IMR-90 (cell line): Measurements from ENCODE around the gene NOS2. TPM values are rescaled to one million over a fixed set of nuclear protein-coding genes. Genes with fewer than 3 reads are reported as not detected.

Source experiments
- ATAC-seq: fragments of 200-7000 bp; cut with Tn5 transposase; 2 replicates; pipeline ENCODE4 v1.9.1; 2020; ENCODE audit warnings: low read depth, mild to moderate bottlenecking, moderate library complexity
- BruUV-seq: library from RNA; stranded (reverse); fragments of 400-500 nt; replicated peaks from 2 replicates; lab custom pipeline; 2021; lab: Mats Ljungman, UMichigan
- CTCF ChIA-PET: fragments of 300-600 bp; formaldehyde crosslinking; extraction: SDS; loops from one replicate; lab custom pipeline; 2021; ENCODE audit warnings: antibody characterized with exemption; lab: Yijun Ruan, JAX
- POLR2A ChIA-PET: fragments of 300-600 bp; sonication (Branson Sonifier 250); formaldehyde crosslinking; loops from one replicate; lab custom pipeline; 2022; ENCODE audit warnings: antibody characterized with exemption; ENCODE audit not compliant: unreplicated experiment; lab: Charles Lee
- DNase-seq: peaks from one replicate; pipeline ENCODE4 v3.0.0; 2013
- H2AFZ ChIP-seq: replicated peaks from 2 replicates; pipeline ENCODE3; 2013; ENCODE audit warnings: low read length, mild to moderate bottlenecking; ENCODE audit not compliant: poor library complexity
- H2AK5ac ChIP-seq: 2 replicates; pipeline ENCODE4 v1.6.1; 2013; ENCODE audit warnings: low read depth, low read length, inconsistent platforms
- H2AK9ac ChIP-seq: replicated peaks from 2 replicates; pipeline ENCODE3; 2013; ENCODE audit warnings: mild to moderate bottlenecking, low read depth, low read length, moderate library complexity; ENCODE audit not compliant: poor library complexity
- H2BK120ac ChIP-seq: 2 replicates; pipeline ENCODE4 v1.6.1; 2013; ENCODE audit warnings: low read depth, low read length, inconsistent platforms
- H2BK15ac ChIP-seq: 3 replicates; pipeline ENCODE4 v1.6.1; 2013; ENCODE audit warnings: low read depth, low read length, inconsistent platforms
- H2BK20ac ChIP-seq: 2 replicates; pipeline ENCODE4 v1.6.1; 2013; ENCODE audit warnings: low read depth, mild to moderate bottlenecking, inconsistent platforms, low read length, moderate library complexity
- H2BK5ac ChIP-seq: 2 replicates; pipeline ENCODE4 v1.6.1; 2013; ENCODE audit warnings: mild to moderate bottlenecking, low read depth, low read length, inconsistent platforms; ENCODE audit not compliant: poor library complexity, severe bottlenecking
- H3K14ac ChIP-seq: replicated peaks from 2 replicates; pipeline ENCODE4 v1.6.1; 2013; ENCODE audit warnings: low read depth, low read length, inconsistent platforms
- H3K18ac ChIP-seq: 2 replicates; pipeline ENCODE4 v1.6.1; 2013; ENCODE audit warnings: low read depth, low read length, control low read depth
- H3K23ac ChIP-seq: 2 replicates; pipeline ENCODE4 v1.6.1; 2013; ENCODE audit warnings: low read depth, low read length, inconsistent platforms
- H3K27ac ChIP-seq: 2 replicates; pipeline ENCODE4 v1.5.1; 2013; ENCODE audit warnings: mild to moderate bottlenecking, control low read depth, low read length; ENCODE audit not compliant: insufficient read depth
- H3K27me3 ChIP-seq: 2 replicates; pipeline ENCODE4 v1.6.1; 2013; ENCODE audit warnings: low read length; ENCODE audit not compliant: control insufficient read depth, insufficient read depth
- H3K36me3 ChIP-seq: 2 replicates; pipeline ENCODE4 v1.6.1; 2013; ENCODE audit warnings: low read length, mixed read lengths; ENCODE audit not compliant: control insufficient read depth, insufficient read depth
- H3K4ac ChIP-seq: 2 replicates; pipeline ENCODE4 v1.6.1; 2013; ENCODE audit warnings: low read depth, low read length, inconsistent platforms
- H3K4me1 ChIP-seq: 2 replicates; pipeline ENCODE4 v1.6.1; 2013; ENCODE audit warnings: low read length, mixed read lengths; ENCODE audit not compliant: control insufficient read depth, insufficient read depth
- H3K4me2 ChIP-seq: 2 replicates; pipeline ENCODE4 v1.6.1; 2013; ENCODE audit warnings: low read depth, mild to moderate bottlenecking, control low read depth, low read length, moderate library complexity
- H3K4me3 ChIP-seq: 2 replicates; pipeline ENCODE4 v1.5.1; 2013; ENCODE audit warnings: low read depth, mild to moderate bottlenecking, control low read depth, low read length, moderate library complexity; ENCODE audit not compliant: insufficient read depth
- H3K56ac ChIP-seq: 2 replicates; pipeline ENCODE4 v1.6.1; 2013; ENCODE audit warnings: low read length, inconsistent platforms; ENCODE audit not compliant: insufficient read depth; ENCODE audit errors: extremely low read depth
- H3K79me1 ChIP-seq, 2 experiments: 2 replicates each; pipeline ENCODE4 v1.6.1; 2013; ENCODE audit warnings: low read length in 2 of 2, inconsistent platforms in 1 of 2, low read depth in 1 of 2
- H3K9ac ChIP-seq: 2 replicates; pipeline ENCODE4 v1.6.1; 2013; ENCODE audit warnings: low read depth, low read length, control low read depth
- H3K9me1 ChIP-seq: 2 replicates; pipeline ENCODE4 v1.6.1; 2013; ENCODE audit warnings: low read length, inconsistent platforms; ENCODE audit not compliant: insufficient read depth
- H3K9me3 ChIP-seq: 2 replicates; pipeline ENCODE4 v1.6.1; 2013; ENCODE audit warnings: low read length; ENCODE audit not compliant: control insufficient read depth, insufficient read depth
- H4K20me1 ChIP-seq: 2 replicates; pipeline ENCODE4 v1.6.1; 2013; ENCODE audit warnings: low read length, inconsistent platforms; ENCODE audit not compliant: insufficient read depth
- H4K5ac ChIP-seq: 2 replicates; pipeline ENCODE4 v1.6.1; 2013; ENCODE audit warnings: mild to moderate bottlenecking, low read depth, low read length, control low read depth
- H4K8ac ChIP-seq, 2 experiments: 2 replicates each; pipeline ENCODE4 v1.6.1; 2013; ENCODE audit warnings: low read depth in 2 of 2, low read length in 2 of 2, control low read depth in 1 of 2, inconsistent platforms in 1 of 2
- H4K91ac ChIP-seq: 2 replicates; pipeline ENCODE4 v1.6.1; 2013; ENCODE audit warnings: low read depth, low read length, inconsistent platforms; ENCODE audit not compliant: insufficient read depth
- BHLHE40 ChIP-seq: fragments of 150-350 bp; IDR thresholded peaks from 2 replicates; pipeline ENCODE4 v1.6.1; 2016; ENCODE audit warnings: mild to moderate bottlenecking, low read depth, low read length
- CEBPB ChIP-seq: IDR thresholded peaks from 2 replicates; pipeline ENCODE4 v1.6.1; 2012; ENCODE audit warnings: low read depth, low read length, improper control_type of control experiment
- CHD1 ChIP-seq: IDR thresholded peaks from 2 replicates; pipeline ENCODE4 v1.6.1; 2012; ENCODE audit warnings: low read depth, low read length, improper control_type of control experiment
- CTCF ChIP-seq: conservative IDR thresholded peaks from 2 replicates; pipeline ENCODE4 v1.5.1; 2012; ENCODE audit warnings: mild to moderate bottlenecking, low read depth, low read length, improper control_type of control experiment
- ELK1 ChIP-seq: fragments of 150-350 bp; IDR thresholded peaks from 2 replicates; pipeline ENCODE4 v1.6.1; 2016; ENCODE audit warnings: low read depth, mild to moderate bottlenecking, low read length, moderate library complexity, borderline replicate concordance
- FOS ChIP-seq: fragments of 150-350 bp; IDR thresholded peaks from 2 replicates; pipeline ENCODE4 v1.6.1; 2016; ENCODE audit warnings: low read depth, low read length
- MAFK ChIP-seq: IDR thresholded peaks from 2 replicates; pipeline ENCODE4 v1.6.1; 2012; ENCODE audit warnings: low read depth, low read length, improper control_type of control experiment
- MAZ ChIP-seq: IDR thresholded peaks from 2 replicates; pipeline ENCODE4 v1.6.1; 2012; ENCODE audit warnings: low read depth, mild to moderate bottlenecking, low read length, improper control_type of control experiment, moderate library complexity, borderline replicate concordance
- MXI1 ChIP-seq: IDR thresholded peaks from 2 replicates; pipeline ENCODE4 v1.6.1; 2012; ENCODE audit warnings: low read depth, mild to moderate bottlenecking, low read length, moderate library complexity, borderline replicate concordance
- NFE2L2 ChIP-seq: fragments of 150-350 bp; IDR thresholded peaks from 2 replicates; pipeline ENCODE4 v1.6.1; 2016; ENCODE audit warnings: low read depth, mild to moderate bottlenecking, low read length
- POLR2A ChIP-seq: IDR thresholded peaks from 2 replicates; pipeline ENCODE4 v1.6.1; 2012; ENCODE audit warnings: mild to moderate bottlenecking, low read depth, low read length
- RAD21 ChIP-seq: IDR thresholded peaks from 2 replicates; pipeline ENCODE4 v1.6.1; 2012; ENCODE audit warnings: low read length, improper control_type of control experiment
- RCOR1 ChIP-seq: IDR thresholded peaks from 2 replicates; pipeline ENCODE4 v1.6.1; 2012; ENCODE audit warnings: mild to moderate bottlenecking, low read length, improper control_type of control experiment; ENCODE audit not compliant: insufficient replicate concordance
- RFX5 ChIP-seq: IDR thresholded peaks from 2 replicates; pipeline ENCODE4 v1.8.0; 2012; ENCODE audit warnings: low read depth, mild to moderate bottlenecking, low read length, moderate library complexity
- SMC3 ChIP-seq: fragments of 150-350 bp; IDR thresholded peaks from 2 replicates; pipeline ENCODE4 v1.6.1; 2016; ENCODE audit warnings: low read depth, mild to moderate bottlenecking, antibody characterized with exemption, low read length, moderate library complexity
- WGBS, 2 experiments: methylation state at CpG; one replicate each; pipeline versions ENCODE4 v1.1.5 to v1.1.7; 2013; ENCODE audit warnings: missing lambda C conversion rate in 2 of 2; ENCODE audit not compliant: insufficient read length in 1 of 2; ENCODE audit errors: extremely low coverage in 2 of 2; 5-methylcytosine and 5-hydroxymethylcytosine counted together
- dilution Hi-C: fragments of 300-500 bp; cut with HindIII; formaldehyde crosslinking; loops from one replicate; pipeline ENCODE4 v1.14.3; 2018; ENCODE audit warnings: low sequenced_read_pairs; ENCODE audit not compliant: unreplicated experiment
- in situ Hi-C: fragments of 300-500 bp; cut with MboI; formaldehyde crosslinking; loops from 3 replicates; pipeline ENCODE4 v1.14.3; 2019; ENCODE audit warnings: low sequenced_read_pairs, inconsistent platforms, mixed read lengths
- intact Hi-C: fragments of 100-400 bp; cut with micrococcal nuclease; formaldehyde crosslinking; loops from 2 replicates; pipeline ENCODE4 v1.10.0; 2022
- polyA plus RNA-seq, 3 experiments: library from polyadenylated mRNA; depleted of rRNA; stranded (reverse); fragments of >200 nt; gene quantifications; 2 replicates each; pipeline ENCODE4 v1.2.3, GENCODE V29; 2012; ENCODE audit warnings: low replicate concordance in 1 of 3
- total RNA-seq: library from RNA; depleted of rRNA; stranded (reverse); fragments of >200 nt; gene quantifications from 2 replicates; pipeline ENCODE4 v1.2.3, GENCODE V29; 2012
- TF ChIP-seq, protein P1 (sequence below): fragments of 150-350 bp; IDR thresholded peaks from 2 replicates; pipeline ENCODE4 v1.6.1; 2017; ENCODE audit warnings: mild to moderate bottlenecking, antibody characterized with exemption, low read length, low read depth

NOS2 gene
- total and polyA plus RNA-seq, 2 of the 4 experiments (the other 2 are of a cell fraction) = under 0.01 TPM; not detected in 1

- no TSS peak for BruUV-seq
- Histone ChIP-seq H2BK15ac (no peak overlapping the region), H4K8ac (no peak overlapping the region), H2AFZ (no peak overlapping the region), H2AK9ac (no peak overlapping the region), H3K4me1 (no peaks in the 10 kb centered on the region), H3K9ac (no peak overlapping the region), H3K14ac (no peak overlapping the region), H4K20me1 (no peaks in the 10 kb centered on the region), H3K27me3 (peaks cover 1% of the 10 kb centered on the region), H3K18ac (no peak overlapping the region), H3K36me3 (no peaks in the 10 kb centered on the region), H2BK20ac (no peak overlapping the region), H3K56ac (no peak overlapping the region), H3K79me1 (no peaks in the 10 kb centered on the region), H4K91ac (no peak overlapping the region), H3K9me3 (no peaks in the 10 kb centered on the region), H2AK5ac (no peak overlapping the region), H3K27ac (no peak overlapping the region), H3K23ac (no peak overlapping the region), H3K4me3 (no peak overlapping the region), H3K4ac (no peak overlapping the region), H3K9me1 (no peaks in the 10 kb centered on the region), H4K5ac (no peak overlapping the region), H3K4me2 (no peak overlapping the region), H2BK5ac (no peak overlapping the region), H2BK120ac (no peak overlapping the region)
- intact Hi-C loops (no loop called here), dilution Hi-C loops (no loop called here), in situ Hi-C loops (no loop called here)
- no CpG with 5 or more reads among the region's 8 CpGs for WGBS, 2 experiments
- CTCF ChIA-PET = no interaction called here
- DNase-seq (no peak), ATAC-seq (no peak)
- TF ChIP-seq RCOR1 (no peak), CTCF (no peak), RFX5 (no peak), CHD1 (no peak), BHLHE40 (no peak), POLR2A (no peak), CEBPB (no peak), RAD21 (no peak), MAFK (no peak), MXI1 (no peak), ELK1 (no peak), SMC3 (no peak), FOS (no peak), MAZ (no peak), NFE2L2 (no peak)
- TF ChIP-seq, protein P1, sequence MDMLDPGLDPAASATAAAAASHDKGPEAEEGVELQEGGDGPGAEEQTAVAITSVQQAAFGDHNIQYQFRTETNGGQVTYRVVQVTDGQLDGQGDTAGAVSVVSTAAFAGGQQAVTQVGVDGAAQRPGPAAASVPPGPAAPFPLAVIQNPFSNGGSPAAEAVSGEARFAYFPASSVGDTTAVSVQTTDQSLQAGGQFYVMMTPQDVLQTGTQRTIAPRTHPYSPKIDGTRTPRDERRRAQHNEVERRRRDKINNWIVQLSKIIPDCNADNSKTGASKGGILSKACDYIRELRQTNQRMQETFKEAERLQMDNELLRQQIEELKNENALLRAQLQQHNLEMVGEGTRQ = no peak
- POLR2A ChIA-PET = no interaction called here
These were observed 56.9 kb downstream of the NOS2 start for GRCh38 chr17:27743281-27743885.
